HG02981 (cell line): Measurements from ENCODE around the gene FBF1.
"Not testable (repeated sequence)": the region's sequence is repeated elsewhere in the genome, so short reads cannot be mapped to it uniquely, and the experiment has no call there.

ENCODE experiments used
- ATAC-seq: cut with Tn5 transposase; IDR thresholded peaks from one replicate; pipeline ENCODE4 v1.9.1; 2021; ENCODE audit warnings: mild to moderate bottlenecking, moderate library complexity; ENCODE audit not compliant: unreplicated experiment

FBF1 gene

DNA sequence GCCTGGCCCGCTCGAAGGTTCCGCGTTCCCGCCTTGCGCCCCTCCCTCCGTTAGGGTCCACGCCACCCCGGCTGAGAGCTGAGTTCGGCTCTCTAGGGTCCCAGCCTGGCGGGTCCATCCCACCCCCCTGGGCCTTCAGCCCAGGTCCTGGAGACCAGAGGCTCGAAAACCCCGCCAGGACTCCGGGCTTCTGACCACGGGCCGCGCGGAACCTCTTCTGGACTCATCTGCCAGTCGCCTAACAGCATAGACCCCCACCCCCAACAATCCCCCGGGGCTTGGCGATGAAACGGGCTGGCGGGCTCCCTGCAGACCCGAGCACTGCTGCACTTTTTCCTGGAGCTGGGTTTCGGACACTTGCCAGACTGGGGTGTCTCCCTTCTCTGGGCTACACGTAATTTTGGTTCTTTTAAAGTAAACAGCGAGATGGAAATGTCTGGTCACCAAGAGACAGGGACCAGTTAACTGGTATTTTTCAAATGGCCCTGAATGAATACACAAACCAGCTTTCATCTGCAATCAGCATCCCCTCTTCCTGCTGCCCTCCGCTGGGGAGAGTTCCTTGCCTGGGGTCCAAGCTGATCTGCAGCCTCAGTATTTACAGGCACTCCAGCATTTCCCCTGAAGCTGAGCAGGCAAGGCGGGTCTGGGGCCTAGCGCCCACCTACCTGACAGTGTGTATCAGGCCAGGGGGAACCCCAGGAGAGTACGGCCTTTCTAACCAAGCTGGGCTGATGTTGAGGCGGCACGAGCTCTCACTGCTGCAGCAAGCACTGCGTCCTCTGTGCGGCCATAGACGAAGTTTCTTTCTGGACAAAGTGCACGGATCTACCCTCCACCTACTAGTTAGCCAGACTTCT is 43.5 kb downstream of the FBF1 start:
- ATAC-seq: no peak

DNA sequence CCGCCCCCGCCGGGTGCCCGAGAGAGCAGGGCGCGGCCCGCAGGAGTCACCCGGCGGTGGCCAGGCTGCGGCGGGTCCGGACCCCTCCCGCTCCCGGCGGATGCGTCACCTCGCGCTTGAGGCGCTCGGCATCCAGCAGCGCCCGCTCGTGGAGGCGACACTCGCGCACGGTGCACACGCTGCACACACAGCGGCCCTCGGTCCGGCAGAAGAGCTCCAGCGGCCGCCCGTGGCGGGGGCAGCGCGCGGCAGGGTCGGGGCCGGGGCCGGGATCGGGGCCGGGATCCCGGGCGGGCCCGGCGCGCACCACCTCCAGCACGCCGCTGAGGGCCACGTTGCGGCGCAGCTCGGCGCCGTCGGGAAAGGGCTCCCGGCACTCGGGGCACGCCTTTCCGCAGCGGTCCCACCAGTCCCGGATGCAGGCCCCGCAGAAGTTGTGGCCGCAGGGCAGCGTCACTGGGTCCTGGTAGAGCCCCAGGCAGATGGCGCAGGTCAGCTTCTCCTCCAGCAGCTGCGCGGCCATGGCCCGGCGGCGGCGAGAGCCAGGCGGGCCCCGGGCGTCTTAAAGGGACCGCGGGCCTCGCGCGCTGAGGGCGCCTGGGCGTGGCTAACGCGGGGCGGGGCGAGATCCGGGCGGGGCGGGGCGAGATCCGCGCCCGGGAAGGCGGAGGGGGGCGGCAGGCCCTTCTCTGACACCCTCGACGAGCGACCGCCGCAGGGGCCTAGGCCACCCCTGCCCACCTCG is 44.3 kb downstream of the FBF1 start, which contains the start of gene TRIM65:
TRIM65 (minus strand) TSS at position 537 of the 745 bp plus-strand sequence; CDS start at position 523, 14 bp downstream.
- peak; percentile 64 for ATAC-seq

DNA sequence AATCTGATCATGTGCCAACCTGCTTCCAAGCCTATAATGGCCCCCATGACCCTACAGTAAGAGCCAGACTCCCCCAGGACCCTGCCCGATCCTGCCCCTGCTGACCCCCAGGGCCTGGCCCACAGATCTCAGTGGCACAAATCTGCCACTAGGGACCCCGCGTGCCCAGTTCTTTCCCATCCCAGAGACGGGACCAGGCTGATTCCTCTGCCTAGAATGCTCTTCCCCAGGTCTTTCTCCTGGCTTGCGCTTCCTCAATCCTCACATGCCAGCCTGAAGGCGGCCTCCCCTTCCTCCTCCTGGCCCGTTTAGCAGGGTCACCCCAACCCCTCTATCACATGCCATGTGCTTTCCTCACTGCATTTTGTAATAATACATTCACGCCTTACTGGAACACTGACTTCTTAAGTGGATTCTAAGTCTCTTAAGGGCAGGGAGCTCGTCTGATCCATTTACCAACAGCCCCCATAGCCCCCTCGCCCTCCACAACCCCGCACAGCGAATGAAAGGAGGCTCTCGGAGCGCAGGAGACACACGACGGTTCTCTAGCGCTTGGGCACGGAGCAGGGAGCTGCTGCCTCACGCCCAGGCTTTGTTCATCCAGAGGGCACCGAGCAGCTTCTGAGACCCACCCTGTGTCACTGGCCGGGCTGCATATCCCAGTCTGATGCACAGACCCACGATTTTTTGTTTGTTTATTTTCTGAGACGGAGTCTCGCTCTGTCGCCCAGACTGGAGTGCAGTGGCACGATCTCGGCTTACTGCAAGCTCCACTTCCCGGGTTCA is 45.3 kb downstream of the FBF1 start:
- no peak for ATAC-seq

DNA sequence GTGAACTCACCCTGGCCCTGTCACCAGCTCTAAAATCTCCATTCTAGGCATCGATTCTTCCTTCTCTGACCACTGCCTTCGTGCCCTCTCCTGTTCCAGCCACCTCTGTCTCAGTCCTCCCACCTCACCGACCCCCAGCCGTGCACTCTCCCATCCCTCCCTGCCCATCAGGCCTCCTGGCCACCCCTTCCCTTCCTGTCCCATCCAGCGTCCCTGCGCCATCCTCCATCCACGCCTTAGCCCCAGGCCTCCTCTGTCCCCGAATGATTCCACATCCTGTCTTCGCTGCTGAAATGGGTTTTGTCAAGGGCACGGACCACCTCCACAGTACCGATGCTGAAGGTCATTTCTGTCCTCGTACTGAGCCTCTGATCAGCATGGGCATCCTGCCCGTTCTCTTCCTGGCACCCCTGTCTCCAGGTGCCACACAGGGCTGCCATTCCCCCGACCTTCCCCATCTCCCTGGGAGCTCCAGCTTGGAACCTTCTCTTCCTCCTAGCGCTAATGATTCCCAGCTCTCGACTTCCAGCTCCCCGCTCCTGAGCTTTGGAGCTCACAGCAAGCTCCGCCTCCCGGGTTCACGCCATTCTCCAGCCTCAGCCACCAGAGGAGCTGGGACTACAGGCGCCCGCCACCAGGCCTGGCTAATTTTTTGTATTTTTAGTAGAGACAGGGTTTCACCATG is 46.7 kb downstream of the FBF1 start:
- no peak for ATAC-seq

DNA sequence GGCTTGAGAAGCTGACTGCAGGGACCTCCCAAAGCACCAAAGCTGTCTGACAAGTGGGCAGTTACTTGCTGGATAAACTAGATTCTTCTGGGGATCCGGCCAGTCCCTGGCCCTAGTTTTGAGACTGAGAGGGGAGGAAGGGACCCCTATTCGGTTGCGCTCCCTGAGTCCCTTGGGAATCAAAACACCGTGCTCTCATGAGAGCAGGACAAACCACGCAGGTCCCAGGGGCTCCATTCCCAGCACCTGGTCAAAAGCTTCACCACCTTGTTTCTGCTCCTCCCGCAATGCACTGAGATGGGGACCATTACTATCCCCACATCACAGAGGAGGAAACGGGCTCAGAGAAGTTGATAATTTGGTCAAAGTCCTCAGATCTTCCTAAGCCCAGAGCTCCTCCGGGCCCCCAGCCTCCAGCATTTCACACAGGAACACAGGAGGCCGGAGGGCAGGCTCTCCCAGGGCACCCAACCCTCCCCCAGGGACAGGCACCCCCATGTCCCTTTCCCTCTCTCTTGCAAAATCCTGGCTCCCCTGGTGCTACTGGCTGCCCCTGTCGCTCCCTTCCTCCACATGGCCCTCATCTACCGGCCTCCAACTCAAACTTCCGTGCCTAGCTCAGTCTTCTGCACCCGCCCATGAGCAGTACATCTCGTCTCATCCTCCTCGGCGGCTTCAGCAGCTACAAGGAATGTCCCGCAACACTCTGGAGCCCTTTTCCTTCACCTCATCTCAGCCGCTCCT is 47.4 kb downstream of the FBF1 start:
- no peak for ATAC-seq

DNA sequence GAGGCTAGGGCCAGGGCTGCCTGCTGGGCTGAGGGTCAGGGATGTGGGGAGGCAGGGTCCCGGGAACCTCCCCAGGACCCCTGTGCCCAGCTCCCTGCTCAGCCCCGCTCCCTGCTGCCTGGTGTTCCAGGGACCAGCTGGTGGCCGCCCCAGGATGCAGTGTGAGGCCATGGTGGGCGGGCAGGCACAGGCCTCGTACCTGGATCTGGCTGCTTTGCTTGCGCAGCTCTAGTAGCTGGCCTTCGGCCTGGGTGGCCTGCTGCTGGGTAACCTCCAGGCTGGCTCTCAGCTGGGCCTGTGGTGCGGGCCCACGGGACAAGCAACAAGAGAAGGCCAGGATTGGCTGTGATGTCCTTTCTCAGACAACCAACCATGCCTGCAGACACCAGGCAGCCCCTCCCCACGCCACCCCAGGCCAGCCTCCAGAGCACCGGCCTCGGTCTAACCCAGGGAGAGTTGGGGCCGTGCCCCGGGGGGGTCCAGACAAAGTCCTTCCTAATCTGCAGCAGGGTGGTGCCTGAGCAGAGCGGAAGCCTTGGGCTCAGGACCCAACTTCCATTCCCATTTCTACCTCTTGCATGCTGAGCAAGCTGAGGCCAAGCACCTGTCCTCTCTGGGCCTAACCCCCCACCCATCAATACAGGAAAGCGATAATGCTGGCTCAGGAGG is 48.2 kb downstream of the FBF1 start:
- ATAC-seq: no peak

DNA sequence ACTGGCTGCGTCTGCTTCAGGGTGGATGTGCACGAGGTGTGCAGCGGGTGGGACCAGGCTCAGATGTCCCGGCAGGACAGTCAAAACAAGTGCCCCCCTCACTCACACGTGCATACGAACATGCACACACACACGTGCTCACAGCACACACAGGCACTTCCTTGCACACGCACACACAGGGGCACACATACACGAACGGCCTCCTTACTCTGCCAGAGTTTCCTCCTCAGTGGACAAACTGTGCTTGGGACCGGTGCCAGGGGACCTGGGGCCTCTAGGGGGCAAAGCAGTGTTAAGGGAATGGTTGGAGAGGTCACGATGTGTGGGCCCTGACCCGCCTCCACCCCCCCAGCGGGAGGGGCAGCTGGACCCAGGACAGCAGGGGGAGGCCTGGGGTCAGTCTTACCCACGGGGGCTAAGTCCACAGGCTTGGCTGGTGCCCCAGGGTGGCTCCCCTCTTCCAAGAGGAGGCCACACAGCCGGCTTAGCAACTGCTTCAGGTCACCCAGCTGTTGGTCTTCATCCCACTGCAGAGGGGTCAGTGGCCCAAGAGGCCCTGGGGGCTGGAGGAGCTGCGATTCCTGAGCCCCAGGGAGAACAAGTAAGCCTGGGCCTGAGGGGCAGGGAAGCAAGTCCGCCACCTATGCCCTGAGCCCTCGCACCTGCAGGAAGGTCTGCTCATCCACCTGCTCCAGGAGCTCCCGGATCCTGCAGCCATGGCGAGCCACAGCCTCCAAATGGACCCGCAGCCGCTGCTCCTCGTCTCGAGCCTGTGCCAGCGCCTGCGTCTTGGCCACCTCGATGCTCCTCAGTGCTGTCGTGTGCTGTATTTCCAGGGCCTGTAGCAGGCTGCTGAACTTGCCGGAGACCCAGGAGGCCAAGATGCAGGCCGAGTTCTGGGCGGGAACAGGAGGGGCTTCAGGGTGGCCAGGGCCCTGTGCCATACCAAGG is 49.0 kb downstream of the FBF1 start:
- no peak for ATAC-seq

DNA sequence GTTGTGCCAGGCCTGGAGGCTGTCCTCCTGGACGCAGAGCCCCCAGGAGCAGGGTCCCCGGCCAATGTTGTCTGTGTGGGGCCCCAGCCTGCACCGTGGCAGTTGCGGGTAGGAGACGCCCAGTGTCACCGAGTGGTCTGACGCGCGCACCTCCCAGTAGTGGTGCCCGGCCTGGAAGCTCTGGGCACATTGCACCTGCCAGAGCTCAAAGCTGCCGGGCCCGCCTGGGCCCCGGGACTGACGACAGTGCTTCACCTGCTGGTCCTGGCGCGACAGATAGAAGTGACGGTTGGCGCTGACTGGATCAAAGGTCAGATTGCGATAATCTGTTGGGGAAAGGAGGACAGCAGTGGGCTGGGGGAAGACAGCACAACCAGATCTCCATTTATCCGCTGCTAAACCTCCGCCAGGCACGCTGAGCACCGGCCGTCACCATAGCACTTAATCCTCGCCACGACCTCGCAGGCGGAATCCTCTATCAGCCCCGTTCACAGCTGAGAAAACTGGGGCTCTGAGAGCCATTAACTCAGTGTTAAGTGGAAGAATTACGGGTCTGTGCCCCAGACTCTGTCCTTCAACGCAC is 49.7 kb downstream of the FBF1 start:
- ATAC-seq: no peak

DNA sequence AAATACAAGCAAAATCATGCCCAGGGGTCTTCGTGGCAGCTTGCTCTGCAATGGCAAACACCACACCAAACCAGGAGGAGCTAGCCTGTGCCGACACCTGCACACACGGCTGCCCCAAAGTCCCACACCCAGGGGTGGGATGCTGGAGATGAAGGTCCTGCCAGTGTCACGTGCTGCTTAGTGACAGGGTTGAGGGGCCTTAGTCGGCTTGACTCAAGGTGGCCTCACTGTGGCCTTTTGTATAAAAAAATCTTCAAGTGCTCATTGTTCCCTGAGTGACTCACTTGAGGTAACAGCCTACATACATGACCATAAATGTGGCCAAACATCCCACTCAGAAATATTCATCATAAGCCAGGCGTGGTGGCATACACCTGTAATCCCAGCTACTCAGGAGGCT is 51.4 kb downstream of the FBF1 start:
- ATAC-seq: no peak

DNA sequence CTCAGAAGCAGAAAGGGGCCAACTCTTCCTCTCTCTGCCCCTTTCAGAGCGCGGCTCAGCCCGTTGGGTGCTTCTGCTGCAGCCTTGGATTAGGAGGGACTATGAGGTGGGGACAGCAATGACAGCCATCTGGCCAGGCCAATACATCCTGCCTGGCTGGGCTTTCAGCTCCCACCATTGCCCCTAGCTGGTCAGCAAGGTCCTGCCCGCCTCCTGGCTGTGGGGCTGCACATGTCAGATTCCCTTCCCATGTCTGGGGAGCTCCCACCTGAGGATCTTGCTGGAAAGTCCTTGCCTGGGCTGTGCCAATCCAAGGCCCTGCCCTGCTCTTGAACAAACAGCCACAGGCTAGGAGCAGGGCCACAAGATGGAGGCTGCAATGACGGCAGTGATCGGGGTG is 52.4 kb downstream of the FBF1 start:
- no peak for ATAC-seq

DNA sequence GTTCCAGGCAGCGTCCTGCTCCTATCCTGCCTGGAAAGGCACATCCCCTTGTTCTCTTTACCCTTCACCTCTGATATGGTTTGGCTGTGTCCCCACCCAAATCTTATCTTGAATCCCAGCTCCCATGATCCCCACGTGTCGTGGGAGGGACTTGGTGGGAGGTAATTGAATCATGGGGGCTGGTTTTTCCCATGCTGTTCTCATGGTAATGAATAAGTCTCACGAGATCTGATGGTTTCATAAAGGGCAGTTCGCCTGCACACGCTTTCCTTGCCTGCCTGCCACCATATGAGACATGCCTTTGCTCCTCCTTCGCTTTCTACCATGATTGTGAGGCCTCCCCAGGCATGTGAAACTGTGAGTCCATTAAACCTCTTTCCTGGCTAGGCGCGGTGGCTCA is 55.0 kb downstream of the FBF1 start:
- not testable (repeated sequence) for ATAC-seq

DNA sequence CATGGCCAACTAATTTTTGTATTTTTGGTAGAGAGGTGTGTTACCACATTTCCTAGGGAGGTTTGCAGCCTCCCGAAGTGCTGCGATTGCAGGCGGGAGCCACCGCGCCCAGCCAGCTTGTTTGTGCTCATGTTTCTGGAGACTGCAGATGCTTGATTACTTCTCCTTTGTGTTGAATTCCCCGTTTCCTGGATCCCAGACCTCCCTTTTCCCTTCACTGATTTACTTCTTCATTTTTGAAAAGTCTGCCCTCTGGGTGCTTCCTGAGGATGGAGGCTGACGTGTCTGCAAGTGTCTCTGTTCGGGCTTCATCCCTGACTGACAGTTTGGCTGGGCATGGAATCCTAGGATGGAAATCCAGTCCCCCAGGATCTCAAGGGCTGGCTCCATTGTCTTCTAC is 55.4 kb downstream of the FBF1 start:
- ATAC-seq: no peak

DNA sequence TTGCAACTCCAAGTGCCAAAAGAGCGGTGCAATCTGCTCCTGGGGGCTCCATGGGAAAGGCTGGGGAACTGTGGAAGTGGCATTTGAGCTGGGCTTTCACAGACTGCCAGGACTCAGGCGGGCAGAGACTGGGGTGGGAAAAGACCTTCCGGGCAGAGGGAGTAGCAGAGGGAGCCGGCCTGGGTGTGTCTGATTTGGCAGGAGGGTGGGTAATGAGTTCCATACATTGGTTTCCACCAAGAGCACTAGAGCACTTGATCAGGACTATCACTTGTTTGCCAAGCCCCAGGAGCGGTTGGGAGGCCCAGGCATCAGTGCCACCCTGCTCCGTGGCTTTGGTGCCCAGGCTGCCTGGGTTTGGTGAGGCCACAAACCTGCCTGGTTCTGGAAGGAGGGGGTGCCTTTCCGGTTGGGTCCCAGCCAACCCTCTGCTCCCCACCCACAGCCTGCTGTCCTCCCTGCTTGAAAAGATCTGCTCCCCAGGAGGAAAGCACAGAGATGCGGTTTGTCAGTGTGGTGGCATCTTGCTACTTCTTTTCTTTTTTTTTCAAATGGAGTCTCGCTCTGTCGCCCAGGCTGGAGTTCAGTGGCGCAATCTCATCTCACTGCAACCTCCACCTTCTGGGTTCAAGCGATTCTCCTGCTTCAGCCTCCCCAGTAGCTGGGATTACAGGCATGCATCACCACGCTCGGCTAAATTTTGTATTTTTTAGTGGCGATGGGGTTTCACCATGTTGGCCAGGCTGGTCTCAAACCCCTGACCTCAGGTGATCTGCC is 59.0 kb downstream of the FBF1 start:
- ATAC-seq: no peak

DNA sequence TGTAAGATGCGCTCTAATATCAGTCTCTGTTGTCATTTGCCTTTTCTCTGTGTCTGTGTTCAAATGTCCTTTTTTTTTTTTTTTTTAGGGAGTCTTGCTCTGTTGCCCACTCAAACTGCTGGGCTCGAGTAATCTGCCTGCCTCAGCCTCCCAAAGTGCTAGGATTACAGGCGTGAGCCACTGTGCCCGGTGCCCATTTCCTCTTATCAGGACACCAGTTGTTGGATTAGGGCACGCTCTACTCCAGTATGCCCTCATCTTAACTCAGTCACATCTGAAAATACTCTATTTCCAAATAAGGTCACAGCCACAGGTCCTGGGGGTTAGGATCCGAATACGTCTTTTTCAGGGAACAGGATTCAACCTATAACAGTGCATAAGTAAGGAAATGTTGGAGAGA is 60.6 kb downstream of the FBF1 start:
- no peak for ATAC-seq

DNA sequence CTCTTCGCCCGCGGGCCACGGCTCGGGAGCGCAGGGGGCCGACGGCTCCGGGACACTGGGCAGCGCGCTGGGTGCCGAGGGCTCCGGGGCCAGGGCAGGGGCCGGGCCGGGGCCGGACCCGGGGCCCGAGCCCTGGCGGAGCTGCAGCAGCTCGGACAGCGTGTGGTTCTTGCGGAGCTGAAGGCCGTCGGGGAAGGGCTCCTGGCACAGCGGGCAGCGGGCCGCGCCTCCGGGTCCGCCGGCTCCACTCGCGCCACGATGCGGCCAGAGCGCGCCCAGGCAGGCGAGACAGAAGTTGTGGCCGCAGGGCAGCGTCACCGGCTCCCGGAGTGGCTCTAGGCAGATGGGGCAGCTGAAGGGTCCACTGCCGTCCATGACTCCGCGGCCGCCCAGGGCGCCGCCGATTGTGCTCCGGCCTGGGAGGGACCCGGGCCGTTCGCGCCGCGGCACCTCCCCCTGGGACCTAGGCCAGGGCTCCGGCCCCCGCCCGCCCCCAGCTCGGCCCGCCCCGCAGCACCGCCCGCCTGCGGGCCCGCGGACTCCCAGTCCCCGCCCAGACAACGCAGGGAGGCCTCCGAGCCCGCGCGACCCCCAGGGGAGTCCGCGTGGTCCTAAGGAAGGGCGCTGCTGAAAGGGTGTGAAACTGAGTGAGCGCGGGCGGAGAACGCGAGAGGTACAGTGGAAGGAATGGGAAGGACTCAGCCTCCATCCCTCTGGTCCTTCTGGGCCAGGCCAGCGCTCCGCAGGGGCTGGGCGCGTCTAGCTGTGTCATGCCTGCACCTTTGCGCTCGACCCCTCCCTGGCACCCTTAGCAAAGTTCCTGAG is 62.5 kb downstream of the FBF1 start, which contains the start of gene TRIM47:
TRIM47 (minus strand) TSS at position 408 of the 825 bp plus-strand sequence; CDS start at position 375, 33 bp downstream.
- no peak for ATAC-seq

DNA sequence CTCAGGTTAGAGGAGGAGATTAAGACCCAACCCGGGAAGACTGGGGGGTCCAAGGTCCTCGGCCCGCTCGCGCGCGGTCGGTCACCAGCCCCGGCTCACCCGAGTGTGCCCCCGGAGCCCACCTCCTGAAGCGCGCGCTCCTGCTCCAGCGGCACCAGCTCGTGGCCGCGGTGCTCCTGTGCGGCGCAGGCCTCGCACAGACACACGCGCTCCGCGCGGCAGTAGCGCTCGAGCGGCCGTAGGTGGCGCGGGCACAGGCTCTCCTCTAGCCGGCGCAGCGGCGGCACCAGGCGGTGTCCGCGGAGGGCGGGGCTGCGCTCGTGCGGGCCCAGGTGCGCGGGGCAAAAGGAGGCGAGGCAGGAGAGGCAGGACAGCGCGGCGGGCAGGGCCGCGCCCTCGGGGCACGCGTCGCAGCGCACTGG is 63.1 kb downstream of the FBF1 start:
- ATAC-seq: peak; percentile 46
